GM12891 (cell line): ENCODE results near the gene WDR3.

Experiments used
- POLR2AphosphoS5 ChIP-seq: IDR thresholded peaks from 2 replicates; pipeline ENCODE4 v1.6.1; 2011; ENCODE audit warnings: low read depth, low read length, control low read depth
- SPI1 ChIP-seq: IDR thresholded peaks from 2 replicates; pipeline ENCODE4 v1.6.1; 2011; ENCODE audit warnings: low read depth, low read length, control low read depth
- TAF1 ChIP-seq: IDR thresholded peaks from 2 replicates; pipeline ENCODE4 v1.6.1; 2011; ENCODE audit warnings: low read depth, low read length, control low read depth

DNA sequence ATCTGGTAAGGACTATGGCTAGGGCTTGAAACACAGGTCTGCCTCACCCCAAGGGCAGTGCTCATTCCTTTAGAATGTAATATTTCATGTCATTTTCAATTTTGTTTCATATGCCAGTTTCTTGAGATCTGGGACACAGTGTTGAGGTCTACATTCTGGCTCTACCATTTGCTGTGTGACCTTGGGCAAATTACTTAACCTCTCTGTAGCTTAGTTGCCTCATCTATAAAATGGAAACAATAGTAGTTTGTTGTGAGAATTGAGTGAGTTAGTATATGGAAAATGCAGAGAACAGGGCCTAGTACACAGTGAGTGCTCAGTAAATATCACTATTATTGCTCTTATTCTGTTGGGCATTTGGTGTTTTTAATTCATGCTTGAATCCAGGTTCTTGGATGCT, 84.4 kb downstream of the WDR3 start:
- TF ChIP-seq SPI1 (no peak), TAF1 (no peak), POLR2AphosphoS5 (no peak)
